HL-60 (cell line): ENCODE data around the gene KLHDC1.
"Not testable (repeated sequence)": the region's sequence is repeated elsewhere in the genome, so short reads cannot be mapped to it uniquely, and the experiment has no call there.

Experiments used
- DNase-seq, 2 experiments: peaks; one replicate each; pipeline ENCODE4 v3.0.0-alpha.2; 2010 to 2020; ENCODE audit warnings: low read depth in 1 of 2, low spot score in 1 of 2
- H3K27ac ChIP-seq: fragments of 250-450 bp; sonication (Bioruptor Pico); replicated peaks from 2 replicates; pipeline ENCODE4 v1.5.1; 2020; ENCODE audit warnings: mild to moderate bottlenecking, moderate library complexity
- H3K27me3 ChIP-seq: fragments of 250-450 bp; sonication (Bioruptor Pico); 2 replicates; pipeline ENCODE4 v1.5.1; 2021; ENCODE audit warnings: mild to moderate bottlenecking, moderate library complexity; ENCODE audit not compliant: insufficient read depth, poor library complexity, severe bottlenecking
- H3K4me3 ChIP-seq: replicated peaks from 2 replicates; pipeline ENCODE4 v1.5.1; 2011; ENCODE audit warnings: mild to moderate bottlenecking, control low read depth, low read length; ENCODE audit not compliant: insufficient read depth
- CTCF ChIP-seq: IDR thresholded peaks from one replicate; pipeline ENCODE4 v1.5.1; 2011; ENCODE audit warnings: low read length, control low read depth, inconsistent platforms; ENCODE audit not compliant: insufficient read depth
- GABPA ChIP-seq: IDR thresholded peaks from 2 replicates; pipeline ENCODE4 v1.6.1; 2012; ENCODE audit warnings: low read depth
- POLR2AphosphoS5 ChIP-seq: IDR thresholded peaks from 2 replicates; pipeline ENCODE4 v1.6.1; 2012; ENCODE audit warnings: low read depth
- REST ChIP-seq: IDR thresholded peaks from 2 replicates; pipeline ENCODE4 v1.6.1; 2012; ENCODE audit warnings: low read depth; ENCODE audit not compliant: insufficient replicate concordance
- SPI1 ChIP-seq: IDR thresholded peaks from 2 replicates; pipeline ENCODE4 v1.6.1; 2012; ENCODE audit warnings: low read depth, mild to moderate bottlenecking, borderline replicate concordance
- long read RNA-seq: library from polyadenylated mRNA; unstranded; transcript quantifications from one replicate; pipeline ENCODE4 v2.0.0, GENCODE V29; 2020

Gene KLHDC1
- long read RNA-seq, transcript KLHDC1-201 (13 exons, 2,691 nt): major isoform, 10 of 14 reads
- long read RNA-seq, partial matches to known transcripts: 1 of 14 reads
- long read RNA-seq, other reads (novel, unspliced or antisense): 3 of 14 reads

- peak; percentile 38 to 74 for DNase-seq
- Histone ChIP-seq H3K27me3 (no peaks in the 10 kb centered on the region), H3K4me3 (peak within 1 kb of the TSS; percentile 46), H3K27ac (peak within 1 kb of the TSS; percentile 63)
- no peak for TF ChIP-seq SPI1
- peak; percentile 49 for TF ChIP-seq REST
- TF ChIP-seq GABPA: no peak
Observed at GRCh38 chr14:49692811-49693734, at the start of gene KLHDC1. TSS of gene KLHDC1 (plus strand) at chr14:49693120. CDS start at chr14:49693195, 75 bp downstream.

GRCh38 chr14:49653508-49653907 lies 39.4 kb upstream of the KLHDC1 start:
- Histone ChIP-seq H3K27ac (no peak overlapping the region), H3K4me3 (no peak overlapping the region), H3K27me3 (no peaks in the 10 kb centered on the region)
- TF ChIP-seq CTCF (no peak), REST (no peak), GABPA (no peak), POLR2AphosphoS5 (no peak), SPI1 (no peak)
- DNase-seq: no peak

GRCh38 chr14:49654511-49654910 lies 38.4 kb upstream of the KLHDC1 start:
- no peaks in the 10 kb centered on the region for H3K27me3 ChIP-seq
- H3K4me3 ChIP-seq: no peak overlapping the region
- no peak for DNase-seq
- TF ChIP-seq CTCF: no peak
- TF ChIP-seq GABPA: no peak
- TF ChIP-seq REST: no peak
- no peak for TF ChIP-seq POLR2AphosphoS5
- no peak for TF ChIP-seq SPI1
- H3K27ac ChIP-seq: no peak overlapping the region

GRCh38 chr14:49657500-49657899 lies 35.4 kb upstream of the KLHDC1 start:
- not testable (repeated sequence) for DNase-seq, H3K27me3 ChIP-seq, H3K4me3 ChIP-seq, H3K27ac ChIP-seq
